ENCODE measurements around the gene PDE12. TPM values are rescaled to one million over a fixed set of nuclear protein-coding genes. Genes with fewer than 3 reads are reported as not detected.

Gene PDE12
- total and polyA plus RNA-seq, 2 of the 8 experiments (the other 6 are each of a cell fraction or from before 2014, with no cell fraction given) = 9.0 to 12.1 TPM

DNA sequence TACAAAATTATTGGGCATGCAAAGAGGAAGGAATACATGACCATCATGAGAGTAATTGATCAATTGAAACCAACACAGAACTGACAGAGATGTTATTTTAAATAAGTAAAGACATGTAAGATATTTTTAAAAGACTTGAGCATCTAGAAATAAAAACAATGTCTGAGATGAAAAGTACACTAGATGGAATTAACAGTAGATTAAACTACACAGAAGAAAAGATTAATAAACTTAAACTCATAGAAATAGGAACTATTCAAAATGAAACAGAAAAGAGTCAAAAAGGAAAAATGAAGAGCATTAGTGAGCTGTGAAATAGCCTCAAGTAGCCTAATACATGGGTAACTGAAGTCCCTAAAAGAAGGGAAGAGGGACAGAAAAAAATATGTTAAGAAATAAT is 49.6 kb downstream of the PDE12 start:
- H3K18ac ChIP-seq (ENCODE audit: extremely low read depth, low read length) = no peak overlapping the region
- no peak overlapping the region for H2BK12ac ChIP-seq (ENCODE audit: low read depth, low read length)
- DNase-seq (ENCODE audit: low read depth in 1 of 2, low spot score in 2 of 2) (no peak), FAIRE-seq (no peak)
- H2BK20ac ChIP-seq (ENCODE audit: low read length) = no peak overlapping the region
- H3K4me1 ChIP-seq (replicated peaks in 1 of 4; ENCODE audit: control insufficient read depth in 3 of 4, insufficient read depth in 4 of 4, low read length in 3 of 4) = no peaks in the 10 kb centered on the region
- no peak overlapping the region for H3K4me2 ChIP-seq (ENCODE audit: insufficient read depth in 1 of 2, low read depth in 2 of 2, low read length in 2 of 2)
- H2BK120ac ChIP-seq (replicated peaks; ENCODE audit: low read depth, low read length) = no peak overlapping the region
- ChIA-PET POLR2A (ENCODE audit: partially characterized antibody) (no interaction called here), CTCF (ENCODE audit: partially characterized antibody) (no interaction called here)
- no peaks in the 10 kb centered on the region for H4K20me1 ChIP-seq (replicated peaks in 1 of 2; ENCODE audit: control insufficient read depth in 1 of 2, insufficient read depth in 2 of 2, low read length in 2 of 2)
- no peak overlapping the region for H2BK15ac ChIP-seq (ENCODE audit: low read length)
- H3K4ac ChIP-seq (replicated peaks; ENCODE audit: insufficient read length, low read depth, low read length) = no peak overlapping the region
- H2AK5ac ChIP-seq (ENCODE audit: low read depth, low read length) = no peak overlapping the region
- H3K56ac ChIP-seq (replicated peaks; ENCODE audit: insufficient read length, low read depth, low read length) = no peak overlapping the region
- TF ChIP-seq, protein P1, sequence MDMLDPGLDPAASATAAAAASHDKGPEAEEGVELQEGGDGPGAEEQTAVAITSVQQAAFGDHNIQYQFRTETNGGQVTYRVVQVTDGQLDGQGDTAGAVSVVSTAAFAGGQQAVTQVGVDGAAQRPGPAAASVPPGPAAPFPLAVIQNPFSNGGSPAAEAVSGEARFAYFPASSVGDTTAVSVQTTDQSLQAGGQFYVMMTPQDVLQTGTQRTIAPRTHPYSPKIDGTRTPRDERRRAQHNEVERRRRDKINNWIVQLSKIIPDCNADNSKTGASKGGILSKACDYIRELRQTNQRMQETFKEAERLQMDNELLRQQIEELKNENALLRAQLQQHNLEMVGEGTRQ (IDR thresholded peaks at IDR 0.05; ENCODE audit: low read length) = no peak
- no peak for TF ChIP-seq RNF2 (IDR thresholded peaks at IDR 0.05; ENCODE audit: borderline replicate concordance, low read depth, low read length, missing control alignments, poor library complexity, severe bottlenecking)
- no peaks in the 10 kb centered on the region for H3K36me3 ChIP-seq (ENCODE audit: control insufficient read depth in 2 of 4, insufficient read depth in 4 of 4, low read length in 3 of 4)
- H3K9me3 ChIP-seq (ENCODE audit: insufficient read depth in 2 of 2, low read depth in 1 of 2, low read length in 1 of 2) = no peaks in the 10 kb centered on the region
- H4K91ac ChIP-seq (replicated peaks; ENCODE audit: insufficient read length, low read length) = no peak overlapping the region
- H3K4me3 ChIP-seq (ENCODE audit: extremely low read depth in 1 of 4, insufficient read depth in 2 of 4, low read depth in 3 of 4, low read length in 4 of 4) = no peak overlapping the region
- H3K23ac ChIP-seq (ENCODE audit: insufficient read length) = no peak overlapping the region
- H2AFZ ChIP-seq (ENCODE audit: low read length) = no peak overlapping the region
- no peak overlapping the region for H4K5ac ChIP-seq (ENCODE audit: insufficient read length, low read depth, low read length)
- H3K27me3 ChIP-seq (replicated peaks in 1 of 4; ENCODE audit: control insufficient read depth in 3 of 4, extremely low read depth in 1 of 4, insufficient read depth in 3 of 4, low read length in 3 of 4) = no peaks in the 10 kb centered on the region
- no peak overlapping the region for H4K8ac ChIP-seq (ENCODE audit: extremely low read depth, insufficient read depth, low read length)
- no peaks in the 10 kb centered on the region for H3K23me2 ChIP-seq (ENCODE audit: low read depth, low read length)
- H2BK5ac ChIP-seq (ENCODE audit: low read depth, low read length) = no peak overlapping the region
- no peak overlapping the region for H3K9ac ChIP-seq (replicated peaks in 1 of 4; ENCODE audit: extremely low read depth in 1 of 4, low read depth in 3 of 4, low read length in 3 of 4)
- H3K79me1 ChIP-seq (ENCODE audit: low read depth, low read length) = no peaks in the 10 kb centered on the region
- H3K79me2 ChIP-seq (ENCODE audit: control insufficient read depth in 1 of 2, insufficient read depth in 2 of 2, low read length in 2 of 2) = no peaks in the 10 kb centered on the region
- H3K27ac ChIP-seq (ENCODE audit: low read depth, low read length) = no peak overlapping the region
- no peak overlapping the region for H3K14ac ChIP-seq (ENCODE audit: insufficient read length)

Data from H1 (cell line).